NCI-H82 treated with DMSO at 0.1 percent for 48 hours (cell line): ENCODE results near the gene PSMB2.
A peak's percentile ranks its signal among the peaks of the same experiment; 100 is the strongest.

Source experiments
- DNase-seq: peaks from one replicate; lab custom pipeline; 2025; ENCODE audit not compliant: unreplicated experiment; lab: John Stamatoyannopoulos, UW

PSMB2 gene

GRCh38 chr1:35558374-35559316, 82.7 kb downstream of the PSMB2 start:
- no peak for DNase-seq

- peak; percentile 95 for DNase-seq
These were observed 83.5 kb downstream of the PSMB2 start, which contains the start of gene NCDN for GRCh38 chr1:35557611-35558373. TSS of gene NCDN (plus strand) at chr1:35557799. CDS start at chr1:35558191, 392 bp downstream.

- DNase-seq, result peak; percentile 82
These were observed 84.2 kb downstream of the PSMB2 start, which contains the start of gene KIAA0319L for GRCh38 chr1:35557118-35557610. TSS of gene KIAA0319L (minus strand) at chr1:35557403. CDS start at chr1:35554491, 2,912 bp downstream.

- no peak for DNase-seq
These were observed 84.7 kb downstream of the PSMB2 start for GRCh38 chr1:35556484-35557117.

- no peak for DNase-seq
These were observed 85.5 kb downstream of the PSMB2 start for GRCh38 chr1:35555601-35556477.

- no peak for DNase-seq
These were observed 86.1 kb downstream of the PSMB2 start for GRCh38 chr1:35555212-35555584.

GRCh38 chr1:35554266-35555211, 86.8 kb downstream of the PSMB2 start:
- no peak for DNase-seq

GRCh38 chr1:35553851-35554250, 87.5 kb downstream of the PSMB2 start:
- DNase-seq, result no peak
